Right atrium auricular region (tissue), 2 donors: ENCODE data around the gene TOX2. TPM values are rescaled to one million over a fixed set of nuclear protein-coding genes. Genes with fewer than 3 reads are reported as not detected.

Experiments
- DNase-seq: peaks from one replicate; pipeline ENCODE4 v3.0.0-alpha.2; 2019; ENCODE audit warnings: low spot score
- H3K27ac ChIP-seq, 2 donors: fragments of 200-600 bp; sonication (generic); 1 replicate in 1 of 2; 2 replicates in 1 of 2; pipeline ENCODE4 v1.5.1; 2016 to 2019
- H3K27me3 ChIP-seq, 2 donors: fragments of 200-600 bp; sonication (generic); one replicate each; pipeline versions ENCODE4 v1.5.1 to v1.6.0; 2017 to 2019
- H3K36me3 ChIP-seq: fragments of 200-600 bp; sonication (generic); one replicate; pipeline ENCODE4 v1.5.1; 2016
- H3K4me1 ChIP-seq, 2 donors: fragments of 200-600 bp; sonication (generic); one replicate each; pipeline versions ENCODE4 v1.5.1 to v1.6.0; 2017 to 2019
- H3K4me3 ChIP-seq, 2 donors: fragments of 200-600 bp; sonication (generic); 1 replicate in 1 of 2; 2 replicates in 1 of 2; pipeline ENCODE4 v1.5.1; 2017 to 2019; ENCODE audit warnings: mild to moderate bottlenecking in 1 of 2, moderate library complexity in 1 of 2
- H3K9me3 ChIP-seq, 2 donors: fragments of 200-600 bp; sonication (generic); one replicate each; pipeline ENCODE4 v1.5.1; 2019
- total RNA-seq, 2 donors: library from RNA; depleted of rRNA; stranded (reverse); fragments of >200 nt; gene quantifications; one replicate each; pipeline ENCODE4 v1.1.0, GENCODE V29; 2016
- TF ChIP-seq, protein P1 (sequence below), 2 donors: fragments of 200-600 bp; sonication (generic); IDR thresholded peaks; one replicate each; pipeline ENCODE4 v1.5.1; 2019; ENCODE audit warnings: antibody characterized with exemption in 2 of 2

The TOX2 gene
- total RNA-seq, 2 donors from 2014 or later: 0.30 to 0.63 TPM

DNA sequence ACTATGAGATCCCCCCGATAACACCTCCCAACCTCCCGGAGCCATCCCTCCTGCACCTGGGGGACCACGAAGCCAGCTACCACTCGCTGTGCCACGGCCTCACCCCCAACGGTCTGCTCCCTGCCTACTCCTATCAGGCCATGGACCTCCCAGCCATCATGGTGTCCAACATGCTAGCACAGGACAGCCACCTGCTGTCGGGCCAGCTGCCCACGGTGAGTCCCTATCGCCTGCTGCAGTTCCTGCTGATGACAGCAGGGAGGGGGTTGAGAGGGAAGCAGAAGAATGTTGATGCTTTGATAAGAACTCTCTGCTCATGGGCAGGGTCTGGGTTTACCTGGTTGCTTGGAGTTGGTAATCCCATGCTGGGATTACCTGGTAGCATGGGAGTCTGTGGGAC is 91.9 kb downstream of the TOX2 start:
- no peak overlapping the region for H3K27ac ChIP-seq
- H3K9me3 ChIP-seq: no peaks in the 10 kb centered on the region
- no peaks in the 10 kb centered on the region for H3K27me3 ChIP-seq
- H3K36me3 ChIP-seq: no peaks in the 10 kb centered on the region
- H3K4me1 ChIP-seq: peaks cover 0 to 3% of the 10 kb centered on the region in 2 donors
- DNase-seq: no peak
- TF ChIP-seq, protein P1, sequence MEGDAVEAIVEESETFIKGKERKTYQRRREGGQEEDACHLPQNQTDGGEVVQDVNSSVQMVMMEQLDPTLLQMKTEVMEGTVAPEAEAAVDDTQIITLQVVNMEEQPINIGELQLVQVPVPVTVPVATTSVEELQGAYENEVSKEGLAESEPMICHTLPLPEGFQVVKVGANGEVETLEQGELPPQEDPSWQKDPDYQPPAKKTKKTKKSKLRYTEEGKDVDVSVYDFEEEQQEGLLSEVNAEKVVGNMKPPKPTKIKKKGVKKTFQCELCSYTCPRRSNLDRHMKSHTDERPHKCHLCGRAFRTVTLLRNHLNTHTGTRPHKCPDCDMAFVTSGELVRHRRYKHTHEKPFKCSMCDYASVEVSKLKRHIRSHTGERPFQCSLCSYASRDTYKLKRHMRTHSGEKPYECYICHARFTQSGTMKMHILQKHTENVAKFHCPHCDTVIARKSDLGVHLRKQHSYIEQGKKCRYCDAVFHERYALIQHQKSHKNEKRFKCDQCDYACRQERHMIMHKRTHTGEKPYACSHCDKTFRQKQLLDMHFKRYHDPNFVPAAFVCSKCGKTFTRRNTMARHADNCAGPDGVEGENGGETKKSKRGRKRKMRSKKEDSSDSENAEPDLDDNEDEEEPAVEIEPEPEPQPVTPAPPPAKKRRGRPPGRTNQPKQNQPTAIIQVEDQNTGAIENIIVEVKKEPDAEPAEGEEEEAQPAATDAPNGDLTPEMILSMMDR (IDR thresholded peaks at IDR 0.05): no peak
- no peak overlapping the region for H3K4me3 ChIP-seq

DNA sequence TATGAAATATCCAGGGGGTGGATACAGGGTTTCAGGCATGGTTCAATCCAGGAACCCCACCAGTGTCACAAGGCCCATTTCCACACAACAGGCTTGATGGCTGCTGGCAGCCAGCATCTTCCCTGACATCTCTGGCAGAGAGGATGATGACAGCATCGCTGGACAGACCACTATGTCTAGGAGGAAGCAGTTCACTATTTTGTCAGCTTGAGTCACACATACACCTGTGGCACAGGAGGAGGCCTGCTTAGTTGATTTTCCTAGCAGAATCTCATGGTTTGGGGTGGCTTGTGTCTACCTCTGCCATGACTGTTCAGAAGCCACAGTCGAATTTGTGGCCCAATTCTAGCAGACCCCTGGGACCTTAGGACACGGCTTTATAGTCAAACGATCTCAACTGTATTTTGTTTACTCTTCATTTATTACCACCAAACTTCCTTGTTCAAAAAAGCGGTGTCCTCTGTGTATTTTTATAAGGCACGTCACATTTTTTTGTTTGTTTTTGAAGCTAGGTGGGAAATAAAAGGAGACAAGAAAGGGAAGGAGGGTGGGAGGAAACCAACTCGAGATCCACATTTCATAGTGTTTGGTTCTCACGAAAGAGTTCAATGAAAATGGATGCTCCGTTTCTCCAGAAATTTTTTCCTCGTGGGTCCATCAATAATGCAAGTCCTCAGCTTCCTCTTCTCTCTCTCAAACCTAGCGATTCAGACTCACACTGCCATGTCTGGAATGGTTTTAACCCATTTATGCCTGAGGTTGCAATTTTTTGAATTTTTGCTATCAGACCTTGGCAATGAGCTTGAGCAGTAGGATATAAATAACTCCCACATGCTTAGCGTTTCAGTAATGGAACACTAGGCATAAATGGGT is 94.4 kb downstream of the TOX2 start:
- TF ChIP-seq, protein P1 (IDR thresholded peaks at IDR 0.05): no peak
- Histone ChIP-seq H3K27ac (no peak overlapping the region), H3K4me1 (no peaks in the 10 kb centered on the region), H3K36me3 (no peaks in the 10 kb centered on the region), H3K9me3 (no peaks in the 10 kb centered on the region), H3K4me3 (no peak overlapping the region), H3K27me3 (no peaks in the 10 kb centered on the region)
- DNase-seq: no peak

DNA sequence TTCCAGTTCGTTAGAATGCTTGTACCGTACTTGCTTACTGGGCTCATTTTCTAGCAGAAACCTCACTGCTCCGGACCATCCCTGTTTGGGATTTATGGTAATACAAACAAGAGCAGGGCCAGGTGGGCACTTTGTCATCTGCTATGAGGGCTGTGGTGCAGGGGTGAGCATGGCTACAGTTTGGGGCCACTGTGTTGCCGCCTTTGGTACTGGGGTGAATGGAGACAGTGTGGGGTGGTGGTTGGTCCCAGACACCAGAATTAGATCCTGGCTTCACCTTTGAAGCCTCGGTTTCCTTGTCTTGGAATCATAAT is 95.0 kb downstream of the TOX2 start:
- Histone ChIP-seq H3K27me3 (no peaks in the 10 kb centered on the region), H3K4me3 (no peak overlapping the region), H3K36me3 (no peaks in the 10 kb centered on the region), H3K9me3 (no peaks in the 10 kb centered on the region), H3K27ac (no peak overlapping the region), H3K4me1 (no peaks in the 10 kb centered on the region)
- DNase-seq: no peak
- TF ChIP-seq, protein P1 (IDR thresholded peaks at IDR 0.05): no peak

DNA sequence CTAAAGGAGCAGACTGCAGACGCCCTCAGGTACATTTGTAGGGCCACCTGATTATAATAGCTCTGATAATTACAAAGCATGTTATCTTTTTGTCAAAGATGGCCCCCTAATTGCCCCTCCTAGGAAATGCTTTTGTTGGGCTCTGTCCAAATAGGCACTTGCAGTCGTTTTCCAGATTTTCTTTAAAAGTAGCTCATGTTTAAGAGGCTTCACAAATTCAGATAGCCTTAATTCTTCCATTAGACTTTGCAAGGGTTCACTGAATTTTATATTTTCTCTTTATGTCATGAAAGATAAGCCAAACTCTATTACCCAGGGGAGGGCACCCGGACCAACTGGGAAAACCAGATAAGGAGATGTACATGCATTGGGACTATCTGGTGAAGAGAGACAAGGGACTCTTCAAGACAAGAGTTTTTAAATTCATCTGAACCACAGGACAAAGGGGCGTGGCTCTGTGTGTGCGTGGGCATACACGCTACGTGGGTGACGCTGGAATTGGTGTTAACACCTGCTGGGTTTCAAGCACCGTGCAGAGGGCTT is 95.6 kb downstream of the TOX2 start:
- no peak for DNase-seq
- Histone ChIP-seq H3K27me3 (no peaks in the 10 kb centered on the region), H3K36me3 (no peaks in the 10 kb centered on the region), H3K4me3 (no peak overlapping the region), H3K27ac (no peak overlapping the region), H3K9me3 (no peaks in the 10 kb centered on the region), H3K4me1 (peaks cover 0 to 4% of the 10 kb centered on the region in 2 donors)
- TF ChIP-seq, protein P1 (IDR thresholded peaks at IDR 0.05): no peak

DNA sequence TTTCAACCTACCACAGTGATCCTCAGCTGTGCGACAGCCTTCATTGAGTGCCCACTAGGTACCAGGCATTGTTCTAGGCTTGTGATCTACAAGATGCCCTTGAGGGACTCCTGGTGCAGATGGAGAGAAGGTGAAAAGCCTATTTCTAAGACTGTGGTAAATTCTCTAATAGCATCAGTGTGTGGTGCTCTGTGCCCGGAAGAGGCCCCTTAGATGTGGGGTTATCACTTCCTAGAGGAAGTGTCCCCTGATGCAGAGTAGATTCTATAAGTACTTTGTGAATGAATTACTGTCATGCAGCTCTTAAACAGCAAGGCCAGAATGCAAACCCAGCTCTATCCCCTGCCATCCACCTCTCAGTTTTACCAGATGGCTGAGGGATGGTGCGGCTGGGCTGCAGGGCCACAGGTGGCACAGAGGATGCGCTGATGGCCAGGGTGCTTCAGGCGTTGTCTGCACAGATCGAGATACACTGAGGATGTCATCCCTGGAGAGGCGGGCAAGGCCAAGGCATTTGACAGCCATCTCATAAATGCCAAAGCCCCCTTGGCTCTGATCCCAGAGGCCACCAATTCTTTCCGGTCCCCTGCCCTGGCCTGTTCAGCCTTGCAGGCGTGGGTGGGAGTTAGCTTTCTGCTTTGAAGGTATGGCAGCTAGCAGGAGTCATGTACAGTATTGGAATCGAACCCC is 96.7 kb downstream of the TOX2 start:
- TF ChIP-seq, protein P1 (IDR thresholded peaks at IDR 0.05): no peak
- H3K27ac ChIP-seq: no peak overlapping the region
- no peaks in the 10 kb centered on the region for H3K27me3 ChIP-seq
- peaks cover 0 to 6% of the 10 kb centered on the region in 2 donors for H3K4me1 ChIP-seq
- no peaks in the 10 kb centered on the region for H3K9me3 ChIP-seq
- H3K4me3 ChIP-seq: no peak overlapping the region
- no peak for DNase-seq
- H3K36me3 ChIP-seq: no peaks in the 10 kb centered on the region
